Measurements from ENCODE around the gene SHISAL2B. TPM values are rescaled to one million over a fixed set of nuclear protein-coding genes. Genes with fewer than 3 reads are reported as not detected.

SHISAL2B gene
- not detected in 2 replicates for total RNA-seq (2014; rRNA removed; shearing (Covaris generic))

GRCh38 chr5:64690417-64691151 lies at the start of gene SHISAL2B:
Gene SHISAL2B (plus strand): TSS chr5:64690503. CDS start chr5:64690624, 121 bp downstream.
- DNase-seq (ENCODE audit: low spot score) = no peak

DNA sequence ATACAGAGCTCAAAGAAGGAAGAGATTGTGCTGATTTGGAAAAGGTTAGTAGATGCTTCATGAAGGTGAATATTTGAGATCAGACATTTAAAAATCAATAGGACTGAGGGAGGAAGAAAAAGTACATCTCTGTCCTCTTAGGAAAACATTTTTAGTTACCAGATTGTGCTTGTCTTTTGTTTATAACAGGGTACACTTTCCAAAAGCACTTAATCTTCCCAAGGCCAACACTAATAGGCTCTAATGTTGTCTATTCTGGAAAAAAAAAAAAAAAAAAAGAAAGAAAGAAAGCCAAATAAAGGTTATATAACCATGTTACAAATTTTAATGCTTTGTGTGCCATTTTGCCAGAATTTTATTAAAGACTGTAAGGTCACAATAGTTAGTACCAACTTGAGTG lies 45.5 kb upstream of the SHISAL2B start:
- DNase-seq (ENCODE audit: low spot score) = no peak

DNA sequence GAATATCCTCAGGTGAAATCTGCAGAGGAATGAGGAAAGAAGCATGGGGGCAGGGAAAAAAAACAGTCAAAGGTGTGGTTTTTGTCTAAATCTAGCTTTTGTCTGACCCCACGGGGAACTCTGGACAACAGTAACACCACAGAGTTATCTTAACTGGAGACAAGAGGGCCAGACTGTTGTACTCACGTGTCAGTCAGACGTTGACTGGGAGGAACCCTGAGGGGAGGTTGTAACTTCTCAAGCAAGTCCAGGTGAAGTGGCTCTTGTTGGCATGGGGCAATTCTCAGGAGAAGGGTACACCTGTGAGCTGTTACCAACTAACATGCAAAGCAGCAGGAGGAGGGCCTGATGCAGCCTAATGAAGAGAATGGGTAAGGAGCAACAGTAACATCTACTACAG lies 44.1 kb upstream of the SHISAL2B start:
- no peak for DNase-seq (ENCODE audit: low spot score)

- no peak for DNase-seq (ENCODE audit: low spot score)
Measured at GRCh38 chr5:64649512-64649911, 40.8 kb upstream of the SHISAL2B start.

GRCh38 chr5:64653766-64654560 lies 36.3 kb upstream of the SHISAL2B start:
- DNase-seq (ENCODE audit: low spot score) = no peak

- no peak for DNase-seq (ENCODE audit: low spot score)
Measured at GRCh38 chr5:64654561-64654938, 35.8 kb upstream of the SHISAL2B start.

- no peak for DNase-seq (ENCODE audit: low spot score)
Measured at GRCh38 chr5:64655596-64655995, 34.7 kb upstream of the SHISAL2B start.

GRCh38 chr5:64659289-64659688 lies 31.0 kb upstream of the SHISAL2B start:
- no peak for DNase-seq (ENCODE audit: low spot score)

- DNase-seq (ENCODE audit: low spot score) = peak; percentile 4
Measured at GRCh38 chr5:64663181-64663580, 27.1 kb upstream of the SHISAL2B start.

- DNase-seq (ENCODE audit: low spot score) = no peak
Measured at GRCh38 chr5:64665243-64665642, 25.1 kb upstream of the SHISAL2B start.

GRCh38 chr5:64666078-64666477 lies 24.2 kb upstream of the SHISAL2B start:
- peak; percentile 47 for DNase-seq (ENCODE audit: low spot score)

- DNase-seq (ENCODE audit: low spot score) = no peak
Measured at GRCh38 chr5:64667068-64667467, 23.2 kb upstream of the SHISAL2B start.

GRCh38 chr5:64670277-64670676 lies 20.0 kb upstream of the SHISAL2B start:
- no peak for DNase-seq (ENCODE audit: low spot score)

DNA sequence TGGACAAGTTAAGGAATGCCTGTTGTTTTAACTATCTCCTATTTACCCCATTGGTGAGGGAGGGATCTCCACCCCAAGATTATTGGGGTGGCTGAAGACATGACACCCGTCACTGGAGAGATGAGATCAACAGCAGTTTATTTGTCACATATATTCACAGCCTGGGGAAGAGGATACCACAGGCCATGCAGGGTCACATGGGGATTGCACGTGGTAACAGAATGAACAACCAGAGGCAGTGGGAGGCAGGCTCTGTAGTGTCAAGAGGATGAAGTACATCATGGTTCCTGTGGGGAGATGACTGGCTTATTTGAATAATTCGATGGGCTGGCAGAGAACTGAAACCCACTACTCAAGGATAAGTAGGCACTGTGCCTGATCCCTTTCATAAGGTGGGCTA lies 18.6 kb upstream of the SHISAL2B start:
- no peak for DNase-seq (ENCODE audit: low spot score)

GRCh38 chr5:64678374-64678773 lies 11.9 kb upstream of the SHISAL2B start:
- DNase-seq (ENCODE audit: low spot score) = no peak

- DNase-seq (ENCODE audit: low spot score) = no peak
Measured at GRCh38 chr5:64680289-64680688, 10.0 kb upstream of the SHISAL2B start.

DNA sequence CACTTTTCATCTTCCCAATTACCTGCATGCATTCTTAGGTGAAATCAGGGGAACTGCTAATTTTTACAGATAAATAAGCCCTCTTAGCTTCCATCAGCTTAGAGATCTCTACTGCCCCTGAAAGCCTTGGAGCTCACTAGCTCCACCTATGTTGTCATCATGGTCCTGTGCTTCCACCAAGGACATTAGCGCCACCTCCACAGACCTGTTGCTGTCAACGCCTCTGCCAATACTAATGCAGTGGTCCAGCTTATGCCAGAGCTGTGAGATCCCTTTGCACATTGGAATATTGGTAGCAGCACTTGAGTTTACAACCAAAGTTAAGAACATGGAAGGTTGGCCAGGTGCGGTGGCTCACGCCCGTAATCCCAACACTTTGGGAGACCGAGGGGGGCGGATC lies 7.7 kb upstream of the SHISAL2B start:
- DNase-seq (ENCODE audit: low spot score) = no peak

DNA sequence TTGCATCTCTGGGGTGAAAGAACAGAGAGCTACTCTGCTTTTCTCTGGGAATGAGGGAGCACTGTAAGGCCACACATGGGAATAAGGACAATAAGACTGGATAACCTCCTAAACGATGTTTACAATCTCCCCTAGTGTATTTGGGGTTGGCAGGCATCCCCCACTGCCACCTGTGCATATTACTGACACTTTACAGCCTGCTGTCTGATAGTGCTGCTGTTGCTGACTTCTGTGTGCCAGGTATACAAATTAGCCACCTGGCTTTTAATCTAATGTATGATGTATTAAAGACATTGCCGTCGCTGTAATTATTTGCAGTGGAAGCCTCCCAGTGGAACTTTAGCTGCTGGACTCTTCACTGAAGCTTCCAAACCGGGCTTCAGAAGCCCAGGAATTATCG lies 4.4 kb upstream of the SHISAL2B start:
- DNase-seq (ENCODE audit: low spot score) = no peak

DNA sequence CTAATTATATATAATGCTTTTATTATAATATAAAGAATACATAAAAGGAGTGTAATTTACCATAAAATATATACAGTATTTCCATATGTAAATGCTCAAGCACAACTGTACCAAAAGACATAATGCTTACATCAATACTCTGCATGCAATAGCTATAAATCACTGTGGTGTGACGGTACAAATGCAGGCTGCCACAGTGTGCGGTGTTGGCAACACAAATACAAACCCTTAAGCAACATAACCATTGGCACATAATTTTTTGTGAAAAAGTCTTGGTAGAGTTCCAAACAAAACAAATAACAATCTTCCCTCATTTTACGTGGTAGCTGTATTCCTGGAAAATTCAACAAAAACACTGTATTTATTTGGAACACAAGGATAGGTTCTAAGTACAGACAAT lies 1.9 kb upstream of the SHISAL2B start:
- no peak for DNase-seq (ENCODE audit: low spot score)

DNA sequence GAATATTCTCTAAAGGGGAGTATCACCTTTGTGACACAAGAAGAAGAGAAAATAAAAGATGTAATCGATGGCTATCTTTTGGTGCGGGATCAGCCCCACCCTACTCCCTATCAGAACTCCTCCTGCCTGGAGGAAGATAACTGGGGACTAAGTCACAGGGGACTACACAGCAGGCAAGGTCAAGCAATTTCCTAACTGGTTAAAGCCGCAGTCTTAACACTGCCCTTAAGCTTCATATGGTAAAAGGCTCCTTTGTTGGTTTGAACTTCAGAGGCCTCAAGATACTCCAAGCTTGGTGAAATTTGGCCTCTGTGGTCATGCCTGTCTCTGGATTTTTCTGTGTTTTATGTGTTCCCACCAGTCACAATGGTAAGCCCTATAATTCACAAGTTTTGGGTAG lies 1.3 kb upstream of the SHISAL2B start:
- DNase-seq (ENCODE audit: low spot score) = no peak

DNA sequence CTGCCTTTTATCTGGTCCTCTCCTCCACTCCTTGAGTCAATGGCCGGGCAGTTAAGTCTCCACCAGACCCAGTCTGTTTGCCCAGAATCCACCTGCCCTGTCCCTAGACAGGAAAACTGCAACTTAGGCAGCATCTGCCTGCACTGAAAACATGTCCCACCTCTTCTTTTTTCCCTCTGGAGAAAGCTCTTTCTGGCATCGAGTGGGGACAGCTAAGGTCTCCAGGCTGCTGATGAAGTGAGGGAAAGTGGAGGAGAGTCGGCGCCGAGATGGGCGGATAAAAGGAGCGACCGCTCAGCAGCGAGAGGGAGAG lies 243 bp upstream of the SHISAL2B start:
- DNase-seq (ENCODE audit: low spot score) = no peak

- DNase-seq (ENCODE audit: low spot score) = no peak
Measured at GRCh38 chr5:64691291-64691690, 988 bp downstream of the SHISAL2B start.

- DNase-seq (ENCODE audit: low spot score) = no peak
Measured at GRCh38 chr5:64693636-64694035, 3.3 kb downstream of the SHISAL2B start.
